NCI-H2171 treated with DMSO at 0.1 percent for 48 hours (cell line): ENCODE data around the gene FBXO42.

Experiments
- DNase-seq: peaks from one replicate; lab custom pipeline; 2025; lab: John Stamatoyannopoulos, UW

Gene FBXO42

GRCh38 chr1:16351994-16352841, at the start of gene FBXO42:
Gene FBXO42, minus strand, starts transcription at chr1:16352480. Its CDS starts 37,062 bp downstream, at chr1:16315418.
- peak; percentile 89 for DNase-seq

- DNase-seq, result peak; percentile 95
These were observed 46.2 kb upstream of the FBXO42 start for GRCh38 chr1:16398371-16398953.

GRCh38 chr1:16397120-16397519, 44.8 kb upstream of the FBXO42 start:
- DNase-seq, result no peak

- no peak for DNase-seq
These were observed 44.3 kb upstream of the FBXO42 start for GRCh38 chr1:16396591-16396990.

GRCh38 chr1:16394977-16395376, 42.7 kb upstream of the FBXO42 start:
- no peak for DNase-seq

- DNase-seq, result no peak
These were observed 41.6 kb upstream of the FBXO42 start for GRCh38 chr1:16393570-16394521.

- DNase-seq, result no peak
These were observed 40.7 kb upstream of the FBXO42 start for GRCh38 chr1:16392740-16393569.

- no peak for DNase-seq
These were observed 39.1 kb upstream of the FBXO42 start for GRCh38 chr1:16391411-16391810.

- DNase-seq, result no peak
These were observed 35.2 kb upstream of the FBXO42 start for GRCh38 chr1:16387201-16388188.

GRCh38 chr1:16386454-16387113, 34.3 kb upstream of the FBXO42 start:
- no peak for DNase-seq

GRCh38 chr1:16385659-16386453, 33.6 kb upstream of the FBXO42 start:
- DNase-seq, result no peak

- no peak for DNase-seq
These were observed 31.6 kb upstream of the FBXO42 start for GRCh38 chr1:16383888-16384287.

- no peak for DNase-seq
These were observed 28.6 kb upstream of the FBXO42 start for GRCh38 chr1:16380868-16381267.

- no peak for DNase-seq
These were observed 26.2 kb upstream of the FBXO42 start for GRCh38 chr1:16378443-16378842.

- no peak for DNase-seq
These were observed 24.7 kb upstream of the FBXO42 start for GRCh38 chr1:16376971-16377370.

- no peak for DNase-seq
These were observed 23.5 kb upstream of the FBXO42 start for GRCh38 chr1:16375521-16376340.

GRCh38 chr1:16374266-16374665, 22.0 kb upstream of the FBXO42 start:
- DNase-seq, result no peak
